Hepatocyte (in vitro differentiated cells): Measurements from ENCODE around the gene ATXN1. TPM values are rescaled to one million over a fixed set of nuclear protein-coding genes. Genes with fewer than 3 reads are reported as not detected.
"Not testable (repeated sequence)": the region's sequence is repeated elsewhere in the genome, so short reads cannot be mapped to it uniquely, and the experiment has no call there.

Experiments
- DNase-seq: peaks from one replicate; pipeline ENCODE4 v3.0.0-alpha.2; 2016; ENCODE audit warnings: low spot score
- H2AFZ ChIP-seq: fragments of 200-600 bp; sonication (generic); 2 replicates; pipeline ENCODE4 v1.6.0; 2016; ENCODE audit warnings: antibody characterized with exemption, mild to moderate bottlenecking
- H3K27ac ChIP-seq: fragments of 200-600 bp; sonication (generic); 2 replicates; pipeline ENCODE4 v1.5.1; 2016; ENCODE audit warnings: mild to moderate bottlenecking
- H3K27me3 ChIP-seq: fragments of 200-600 bp; sonication (generic); 2 replicates; pipeline ENCODE4 v1.6.1; 2016
- H3K36me3 ChIP-seq: fragments of 200-600 bp; sonication (generic); replicated peaks from 2 replicates; pipeline ENCODE4 v1.5.1; 2016; ENCODE audit warnings: low read depth; ENCODE audit not compliant: insufficient read depth
- H3K4me1 ChIP-seq: fragments of 200-600 bp; sonication (generic); 2 replicates; pipeline ENCODE4 v1.5.1; 2016; ENCODE audit warnings: mild to moderate bottlenecking, moderate library complexity; ENCODE audit not compliant: insufficient read depth
- H3K4me2 ChIP-seq: fragments of 200-600 bp; sonication (generic); 2 replicates; pipeline ENCODE4 v1.6.0; 2016
- H3K4me3 ChIP-seq: fragments of 200-600 bp; sonication (generic); 2 replicates; pipeline ENCODE4 v1.5.1; 2016; ENCODE audit warnings: mild to moderate bottlenecking
- H3K79me2 ChIP-seq: fragments of 200-600 bp; sonication (generic); 2 replicates; pipeline ENCODE4 v1.6.0; 2017; ENCODE audit warnings: mild to moderate bottlenecking
- H3K9me2 ChIP-seq: fragments of 200-600 bp; sonication (generic); replicated peaks from 2 replicates; pipeline ENCODE4 v1.6.0; 2017; ENCODE audit warnings: mild to moderate bottlenecking; ENCODE audit not compliant: insufficient read depth
- H3K9me3 ChIP-seq: fragments of 200-600 bp; sonication (generic); 2 replicates; pipeline ENCODE4 v1.5.1; 2016; ENCODE audit warnings: low read depth, mild to moderate bottlenecking
- H4K20me1 ChIP-seq: fragments of 200-600 bp; sonication (generic); 2 replicates; pipeline ENCODE4 v1.6.0; 2016; ENCODE audit warnings: mild to moderate bottlenecking; ENCODE audit not compliant: insufficient read depth, poor library complexity, severe bottlenecking
- EZH2 ChIP-seq: fragments of 200-600 bp; sonication (generic); IDR thresholded peaks from 2 replicates; pipeline ENCODE4 v1.6.1; 2016; ENCODE audit warnings: antibody characterized with exemption, mild to moderate bottlenecking, borderline replicate concordance
- EZH2phosphoT487 ChIP-seq: fragments of 200-600 bp; sonication (generic); IDR thresholded peaks from one replicate; pipeline ENCODE4 v1.6.1; 2018; ENCODE audit warnings: antibody characterized with exemption, mild to moderate bottlenecking, low read depth, moderate library complexity; ENCODE audit not compliant: unreplicated experiment, severe bottlenecking
- WGBS: methylation state at CpG from one replicate; pipeline ENCODE4 v1.1.6; 2016; ENCODE audit warnings: low lambda C conversion rate; ENCODE audit errors: missing lambda C conversion rate; 5-methylcytosine and 5-hydroxymethylcytosine counted together
- polyA plus RNA-seq: library from polyadenylated mRNA; unstranded; fragments of >200 nt; fragmentation: Nextera tagmentation; extraction: Ambion mirVana; gene quantifications from 2 replicates; pipeline ENCODE4 v1.2.1, GENCODE V29; 2016
- total RNA-seq: library from RNA; depleted of rRNA; stranded (reverse); fragments of >200 nt; gene quantifications from 2 replicates; pipeline ENCODE4 v1.2.3, GENCODE V29; 2014
- TF ChIP-seq, protein P1 (sequence below): fragments of 200-600 bp; sonication (generic); IDR thresholded peaks from 2 replicates; pipeline ENCODE4 v1.5.1; 2016; ENCODE audit warnings: antibody characterized with exemption, mild to moderate bottlenecking; ENCODE audit not compliant: poor library complexity

The ATXN1 gene
- total and polyA plus RNA-seq, 2 experiments from 2014 or later, result 14.7 to 32.6 TPM

DNA sequence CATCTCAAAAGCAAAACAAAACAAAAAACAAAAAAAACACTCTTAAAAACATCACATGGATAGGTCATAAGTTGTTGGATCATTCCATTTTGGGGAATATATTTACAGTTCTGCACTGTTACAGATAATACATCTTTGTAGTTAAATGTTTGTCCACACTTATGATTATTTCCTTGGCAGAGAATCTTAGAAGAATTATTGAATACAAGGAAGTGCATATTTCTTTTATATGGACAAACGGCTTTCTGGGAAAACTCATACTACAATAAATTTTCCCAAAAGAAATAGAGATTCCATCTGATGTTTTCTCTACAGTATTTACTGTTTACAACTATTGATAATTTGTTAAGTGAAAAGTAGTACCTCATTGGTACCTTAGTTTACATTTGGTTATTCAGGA lies 489.1 kb downstream of the ATXN1 start:
- Histone ChIP-seq H3K4me3 (no peak overlapping the region), H3K79me2 (no peaks in the 10 kb centered on the region), H3K27ac (no peak overlapping the region), H3K36me3 (no peaks in the 10 kb centered on the region), H4K20me1 (no peaks in the 10 kb centered on the region), H3K4me2 (no peak overlapping the region), H3K27me3 (no peaks in the 10 kb centered on the region), H3K9me2 (no peaks in the 10 kb centered on the region), H3K9me3 (no peaks in the 10 kb centered on the region), H2AFZ (no peak overlapping the region), H3K4me1 (peaks cover 13% of the 10 kb centered on the region)
- TF ChIP-seq EZH2phosphoT487 (no peak), EZH2 (no peak)
- TF ChIP-seq, protein P1, sequence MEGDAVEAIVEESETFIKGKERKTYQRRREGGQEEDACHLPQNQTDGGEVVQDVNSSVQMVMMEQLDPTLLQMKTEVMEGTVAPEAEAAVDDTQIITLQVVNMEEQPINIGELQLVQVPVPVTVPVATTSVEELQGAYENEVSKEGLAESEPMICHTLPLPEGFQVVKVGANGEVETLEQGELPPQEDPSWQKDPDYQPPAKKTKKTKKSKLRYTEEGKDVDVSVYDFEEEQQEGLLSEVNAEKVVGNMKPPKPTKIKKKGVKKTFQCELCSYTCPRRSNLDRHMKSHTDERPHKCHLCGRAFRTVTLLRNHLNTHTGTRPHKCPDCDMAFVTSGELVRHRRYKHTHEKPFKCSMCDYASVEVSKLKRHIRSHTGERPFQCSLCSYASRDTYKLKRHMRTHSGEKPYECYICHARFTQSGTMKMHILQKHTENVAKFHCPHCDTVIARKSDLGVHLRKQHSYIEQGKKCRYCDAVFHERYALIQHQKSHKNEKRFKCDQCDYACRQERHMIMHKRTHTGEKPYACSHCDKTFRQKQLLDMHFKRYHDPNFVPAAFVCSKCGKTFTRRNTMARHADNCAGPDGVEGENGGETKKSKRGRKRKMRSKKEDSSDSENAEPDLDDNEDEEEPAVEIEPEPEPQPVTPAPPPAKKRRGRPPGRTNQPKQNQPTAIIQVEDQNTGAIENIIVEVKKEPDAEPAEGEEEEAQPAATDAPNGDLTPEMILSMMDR, result no peak
- WGBS, result 62% methylated on average over 1 of the region's 1 CpG
- no peak for DNase-seq

DNA sequence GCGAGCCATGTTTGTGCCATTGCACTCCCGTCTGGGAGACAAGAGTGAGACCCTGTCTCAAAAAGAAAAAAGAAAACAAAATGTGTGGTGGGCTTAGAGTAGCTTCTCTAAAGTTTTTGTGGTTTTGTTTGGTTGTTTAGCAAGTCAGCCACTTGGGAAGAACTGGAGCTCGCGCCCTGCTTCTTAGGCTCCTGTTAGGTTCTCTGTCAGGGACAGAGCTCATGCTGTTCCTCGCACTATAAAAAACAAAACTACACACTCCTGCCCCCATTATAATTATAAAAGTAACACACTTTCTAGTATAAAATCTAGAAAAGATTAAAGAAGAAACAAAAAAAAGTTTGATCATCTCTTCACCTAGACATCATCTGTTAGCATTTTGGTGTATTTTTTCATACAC lies 489.8 kb downstream of the ATXN1 start:
- no peaks in the 10 kb centered on the region for H3K9me2 ChIP-seq
- TF ChIP-seq EZH2phosphoT487, result no peak
- no peak for TF ChIP-seq EZH2
- TF ChIP-seq, protein P1, result no peak
- H3K4me2 ChIP-seq, result no peak overlapping the region
- peaks cover 6% of the 10 kb centered on the region for H3K4me1 ChIP-seq
- WGBS, result 95% methylated on average over 5 of the region's 5 CpGs
- no peaks in the 10 kb centered on the region for H3K27me3 ChIP-seq
- H3K9me3 ChIP-seq, result no peaks in the 10 kb centered on the region
- H3K4me3 ChIP-seq, result no peak overlapping the region
- H3K36me3 ChIP-seq, result no peaks in the 10 kb centered on the region
- no peak overlapping the region for H3K27ac ChIP-seq
- H3K79me2 ChIP-seq, result no peaks in the 10 kb centered on the region
- H2AFZ ChIP-seq, result no peak overlapping the region
- DNase-seq, result no peak
- H4K20me1 ChIP-seq, result no peaks in the 10 kb centered on the region

DNA sequence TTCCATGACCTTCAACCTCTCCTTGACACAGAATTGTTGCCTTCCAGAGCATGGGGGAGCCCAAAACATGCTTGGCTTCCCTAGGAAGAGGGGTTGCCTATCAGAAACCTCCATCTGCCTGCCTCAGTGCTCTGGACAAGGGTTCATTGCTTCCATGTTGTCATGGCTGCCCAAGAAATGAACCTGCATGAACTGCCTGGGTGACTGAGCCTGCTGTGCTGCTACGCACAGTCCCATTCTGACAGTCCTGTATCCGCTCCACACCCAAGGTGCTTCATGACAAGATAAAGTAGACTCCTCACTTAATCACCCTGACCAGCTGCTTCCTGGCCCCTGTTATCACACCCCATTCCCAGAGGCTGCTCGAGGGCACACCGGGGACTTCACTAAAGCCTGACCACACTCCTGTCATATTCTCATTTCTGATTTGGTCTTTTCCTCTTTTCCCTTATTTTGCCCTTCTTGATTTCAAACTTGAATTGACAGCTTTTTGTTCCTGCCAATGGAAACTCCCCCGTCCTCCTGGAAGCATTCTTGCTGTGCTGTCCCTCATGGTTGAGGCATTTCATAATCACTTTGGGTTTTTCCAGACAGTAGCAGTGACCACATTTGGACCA lies 491.0 kb downstream of the ATXN1 start:
- peaks cover 6% of the 10 kb centered on the region for H3K4me1 ChIP-seq
- no peak for DNase-seq
- 79% methylated on average over 5 of the region's 5 CpGs for WGBS
- no peaks in the 10 kb centered on the region for H3K27me3 ChIP-seq
- H3K9me3 ChIP-seq, result no peaks in the 10 kb centered on the region
- TF ChIP-seq, protein P1, result no peak
- TF ChIP-seq EZH2 (no peak), EZH2phosphoT487 (no peak)
- no peaks in the 10 kb centered on the region for H3K36me3 ChIP-seq
- no peaks in the 10 kb centered on the region for H3K79me2 ChIP-seq
- no peak overlapping the region for H3K4me3 ChIP-seq
- no peak overlapping the region for H2AFZ ChIP-seq
- no peaks in the 10 kb centered on the region for H4K20me1 ChIP-seq
- H3K27ac ChIP-seq, result no peak overlapping the region
- H3K4me2 ChIP-seq, result no peak overlapping the region
- H3K9me2 ChIP-seq, result no peaks in the 10 kb centered on the region

DNA sequence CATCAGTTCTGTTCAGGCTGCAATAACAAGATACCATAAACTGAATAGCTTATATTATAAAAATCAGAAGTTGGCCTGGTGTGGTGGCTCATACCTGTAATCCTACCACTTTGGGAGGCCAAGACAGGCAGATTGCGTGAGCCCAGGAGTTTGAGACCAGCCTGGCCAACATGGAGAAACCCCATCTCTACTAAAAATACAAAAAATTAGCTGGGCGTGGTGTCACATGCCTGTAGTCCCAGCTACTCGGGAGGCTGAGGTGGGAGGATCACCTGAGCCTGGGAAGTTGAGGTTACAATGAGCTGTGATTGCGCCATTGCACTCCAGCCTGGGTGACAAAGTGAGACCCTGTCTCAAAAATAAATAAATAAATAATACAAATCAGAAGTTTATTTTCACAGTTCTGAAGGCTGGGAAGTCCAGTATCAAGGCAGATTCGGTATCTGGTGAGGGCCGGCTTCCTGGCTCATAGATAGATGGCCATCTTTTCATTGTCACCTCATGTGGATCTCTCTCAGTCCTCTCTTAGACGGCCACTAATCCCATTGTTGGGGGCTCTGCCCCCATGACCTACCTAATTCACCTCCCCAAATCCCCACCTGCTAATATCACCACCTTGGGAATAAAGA lies 491.7 kb downstream of the ATXN1 start:
- H4K20me1 ChIP-seq, H3K4me1 ChIP-seq, H2AFZ ChIP-seq, H3K36me3 ChIP-seq, H3K79me2 ChIP-seq, H3K27ac ChIP-seq, H3K9me2 ChIP-seq, H3K27me3 ChIP-seq, H3K4me2 ChIP-seq, DNase-seq, H3K9me3 ChIP-seq, H3K4me3 ChIP-seq: not testable (repeated sequence)
- 90% methylated on average over 7 of the region's 7 CpGs for WGBS
